HepG2 (cell line): ENCODE results near the gene RAB6A.

ENCODE experiments used
- FOXP1 ChIP-seq, 2 experiments: fragments of 450-650 bp in 1 of 2; IDR thresholded peaks; 2 replicates each; pipeline ENCODE4 v1.6.1; 2017 to 2018; ENCODE audit warnings: antibody characterized with exemption in 1 of 2
- HES4 ChIP-seq: sonication (generic); formaldehyde crosslinking; IDR thresholded peaks from 2 replicates; pipeline ENCODE4 v1.9.0; 2021; ENCODE audit warnings: mild to moderate bottlenecking, missing genetic modification reagents, borderline replicate concordance
- KDM5A ChIP-seq: fragments of 200-600 bp; sonication (generic); IDR thresholded peaks from 2 replicates; pipeline ENCODE4 v1.7.0; 2018; ENCODE audit warnings: antibody characterized with exemption, mild to moderate bottlenecking, low read length, borderline replicate concordance
- PAWR ChIP-seq: sonication (generic); formaldehyde crosslinking; IDR thresholded peaks from 2 replicates; pipeline ENCODE4 v1.4.0; 2020; ENCODE audit warnings: missing genetic modification reagents, mild to moderate bottlenecking, borderline replicate concordance
- PCBP2 ChIP-seq: fragments of 200-400 bp; formaldehyde crosslinking; optimal IDR thresholded peaks from 2 replicates; pipeline ENCODE3; 2018; ENCODE audit warnings: low read length, low read depth; ENCODE audit not compliant: poor library complexity, severe bottlenecking
- SP1 ChIP-seq, 2 experiments: fragments of 450-650 bp in 1 of 2; sonication (generic) in 1 of 2; formaldehyde crosslinking in 1 of 2; IDR thresholded peaks; 2 replicates each; pipeline versions ENCODE4 v1.4.0 to v1.6.1; 2016 to 2020; ENCODE audit warnings: missing genetic modification reagents in 1 of 2
- SP2 ChIP-seq: sonication (generic); formaldehyde crosslinking; IDR thresholded peaks from 2 replicates; pipeline ENCODE4 v1.5.1; 2020; ENCODE audit warnings: mild to moderate bottlenecking, missing genetic modification reagents
- ZNF121 ChIP-seq: sonication (generic); formaldehyde crosslinking; IDR thresholded peaks from 2 replicates; pipeline ENCODE4 v1.5.0; 2020; ENCODE audit warnings: mild to moderate bottlenecking, missing genetic modification reagents
- ZNF18 ChIP-seq: sonication (generic); formaldehyde crosslinking; IDR thresholded peaks from 2 replicates; pipeline ENCODE4 v1.8.0; 2022; ENCODE audit warnings: mild to moderate bottlenecking, missing genetic modification reagents; ENCODE audit not compliant: insufficient replicate concordance
- TF ChIP-seq, protein P1 (sequence below): sonication (generic); formaldehyde crosslinking; IDR thresholded peaks from 2 replicates; pipeline ENCODE4 v1.5.0; 2020; ENCODE audit warnings: mild to moderate bottlenecking, missing genetic modification reagents, moderate library complexity
- TF ChIP-seq, protein P2 (sequence below): sonication (generic); formaldehyde crosslinking; IDR thresholded peaks from 2 replicates; pipeline ENCODE4 v1.4.0; 2020; ENCODE audit warnings: missing genetic modification reagents, borderline replicate concordance

DNA sequence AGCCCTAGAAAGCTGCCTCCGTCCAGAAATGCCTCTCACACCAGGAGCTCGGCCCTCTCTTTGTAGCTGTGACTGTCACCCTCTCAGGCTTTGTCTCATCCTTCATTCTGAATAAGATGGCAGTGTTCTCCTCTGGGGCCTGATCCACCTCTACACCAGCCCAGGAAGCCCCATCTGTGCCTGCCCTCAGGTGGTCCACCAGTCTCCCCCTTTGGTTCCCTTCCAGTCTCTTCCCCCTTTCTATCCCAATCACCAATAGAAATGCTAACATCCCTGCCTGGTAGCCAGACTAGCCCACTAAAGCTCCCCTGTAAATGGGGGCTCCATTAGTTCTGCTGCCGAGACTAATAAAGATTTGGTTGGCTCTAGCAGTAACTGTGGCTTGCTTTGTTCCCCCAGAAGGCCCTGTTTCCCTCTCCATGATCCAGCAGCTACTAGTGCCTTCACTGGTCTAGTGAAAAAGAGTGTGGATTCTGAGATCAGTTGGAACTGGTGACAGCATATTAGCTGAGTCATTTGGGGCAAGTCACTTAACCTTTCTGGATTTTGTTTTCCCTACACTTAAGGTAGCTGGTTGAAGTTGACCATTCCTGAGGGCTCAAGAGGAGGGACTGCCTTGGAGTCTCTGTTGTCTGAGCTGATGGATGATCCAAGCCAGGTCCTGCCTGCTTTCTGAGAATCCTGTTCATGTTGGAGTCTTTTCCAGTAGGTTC lies 98.3 kb downstream of the RAB6A start:
- no peak for TF ChIP-seq KDM5A
- no peak for TF ChIP-seq HES4 (CRISPR knock-in tag)
- no peak for TF ChIP-seq FOXP1 (IDR thresholded peaks at IDR 0.05)
- TF ChIP-seq FOXP1 (CRISPR knock-in tag; IDR thresholded peaks at IDR 0.05), result no peak
- no peak for TF ChIP-seq ZNF121 (CRISPR knock-in tag)
- no peak for TF ChIP-seq ZNF18 (CRISPR knock-in tag)
- no peak for TF ChIP-seq PCBP2
- TF ChIP-seq, protein P1, sequence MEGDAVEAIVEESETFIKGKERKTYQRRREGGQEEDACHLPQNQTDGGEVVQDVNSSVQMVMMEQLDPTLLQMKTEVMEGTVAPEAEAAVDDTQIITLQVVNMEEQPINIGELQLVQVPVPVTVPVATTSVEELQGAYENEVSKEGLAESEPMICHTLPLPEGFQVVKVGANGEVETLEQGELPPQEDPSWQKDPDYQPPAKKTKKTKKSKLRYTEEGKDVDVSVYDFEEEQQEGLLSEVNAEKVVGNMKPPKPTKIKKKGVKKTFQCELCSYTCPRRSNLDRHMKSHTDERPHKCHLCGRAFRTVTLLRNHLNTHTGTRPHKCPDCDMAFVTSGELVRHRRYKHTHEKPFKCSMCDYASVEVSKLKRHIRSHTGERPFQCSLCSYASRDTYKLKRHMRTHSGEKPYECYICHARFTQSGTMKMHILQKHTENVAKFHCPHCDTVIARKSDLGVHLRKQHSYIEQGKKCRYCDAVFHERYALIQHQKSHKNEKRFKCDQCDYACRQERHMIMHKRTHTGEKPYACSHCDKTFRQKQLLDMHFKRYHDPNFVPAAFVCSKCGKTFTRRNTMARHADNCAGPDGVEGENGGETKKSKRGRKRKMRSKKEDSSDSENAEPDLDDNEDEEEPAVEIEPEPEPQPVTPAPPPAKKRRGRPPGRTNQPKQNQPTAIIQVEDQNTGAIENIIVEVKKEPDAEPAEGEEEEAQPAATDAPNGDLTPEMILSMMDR (CRISPR knock-in tag), result no peak
- TF ChIP-seq SP2 (CRISPR knock-in tag), result no peak
- TF ChIP-seq, protein P2, sequence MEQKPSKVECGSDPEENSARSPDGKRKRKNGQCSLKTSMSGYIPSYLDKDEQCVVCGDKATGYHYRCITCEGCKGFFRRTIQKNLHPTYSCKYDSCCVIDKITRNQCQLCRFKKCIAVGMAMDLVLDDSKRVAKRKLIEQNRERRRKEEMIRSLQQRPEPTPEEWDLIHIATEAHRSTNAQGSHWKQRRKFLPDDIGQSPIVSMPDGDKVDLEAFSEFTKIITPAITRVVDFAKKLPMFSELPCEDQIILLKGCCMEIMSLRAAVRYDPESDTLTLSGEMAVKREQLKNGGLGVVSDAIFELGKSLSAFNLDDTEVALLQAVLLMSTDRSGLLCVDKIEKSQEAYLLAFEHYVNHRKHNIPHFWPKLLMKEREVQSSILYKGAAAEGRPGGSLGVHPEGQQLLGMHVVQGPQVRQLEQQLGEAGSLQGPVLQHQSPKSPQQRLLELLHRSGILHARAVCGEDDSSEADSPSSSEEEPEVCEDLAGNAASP (CRISPR knock-in tag), result no peak
- no peak for TF ChIP-seq SP1 (IDR thresholded peaks at IDR 0.05)
- no peak for TF ChIP-seq SP1 (CRISPR knock-in tag; IDR thresholded peaks at IDR 0.05)
- no peak for TF ChIP-seq PAWR (CRISPR knock-in tag)
